OCI-LY3 (cell line): ENCODE data around the gene MAP2K1.
"Not testable (repeated sequence)": the region's sequence is repeated elsewhere in the genome, so short reads cannot be mapped to it uniquely, and the experiment has no call there.

Experiments used
- EZH2phosphoT487 ChIP-seq: fragments of 200-600 bp; shearing (Covaris generic); IDR thresholded peaks from 2 replicates; pipeline ENCODE4 v1.6.1; 2018; ENCODE audit warnings: antibody characterized with exemption, mixed run types, low read depth
- TF ChIP-seq, protein P1 (sequence below): fragments of 200-600, 300-600 bp; sonication (generic); IDR thresholded peaks from 2 replicates; pipeline ENCODE4 v1.5.1; 2014; ENCODE audit warnings: antibody characterized with exemption, low read length, low read depth

DNA sequence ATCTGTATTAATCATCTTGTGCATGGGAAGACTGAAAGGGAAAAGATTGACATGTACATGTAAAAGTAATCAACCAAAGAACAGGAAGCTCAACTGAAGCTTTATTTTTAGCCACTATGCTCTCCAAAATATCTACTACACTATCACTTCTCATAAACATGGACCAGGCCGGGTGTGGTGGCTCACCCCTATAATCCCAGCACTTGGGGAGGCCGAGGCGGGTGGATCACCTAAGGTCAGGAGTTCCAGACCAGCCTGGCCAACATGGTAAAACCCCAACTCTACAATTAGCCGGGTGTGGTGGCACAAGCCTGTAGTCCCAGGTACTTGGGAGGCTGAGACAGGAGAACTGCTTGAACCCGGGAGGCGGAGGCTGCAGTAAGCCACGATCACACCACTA lies 113.6 kb downstream of the MAP2K1 start:
- TF ChIP-seq, protein P1, sequence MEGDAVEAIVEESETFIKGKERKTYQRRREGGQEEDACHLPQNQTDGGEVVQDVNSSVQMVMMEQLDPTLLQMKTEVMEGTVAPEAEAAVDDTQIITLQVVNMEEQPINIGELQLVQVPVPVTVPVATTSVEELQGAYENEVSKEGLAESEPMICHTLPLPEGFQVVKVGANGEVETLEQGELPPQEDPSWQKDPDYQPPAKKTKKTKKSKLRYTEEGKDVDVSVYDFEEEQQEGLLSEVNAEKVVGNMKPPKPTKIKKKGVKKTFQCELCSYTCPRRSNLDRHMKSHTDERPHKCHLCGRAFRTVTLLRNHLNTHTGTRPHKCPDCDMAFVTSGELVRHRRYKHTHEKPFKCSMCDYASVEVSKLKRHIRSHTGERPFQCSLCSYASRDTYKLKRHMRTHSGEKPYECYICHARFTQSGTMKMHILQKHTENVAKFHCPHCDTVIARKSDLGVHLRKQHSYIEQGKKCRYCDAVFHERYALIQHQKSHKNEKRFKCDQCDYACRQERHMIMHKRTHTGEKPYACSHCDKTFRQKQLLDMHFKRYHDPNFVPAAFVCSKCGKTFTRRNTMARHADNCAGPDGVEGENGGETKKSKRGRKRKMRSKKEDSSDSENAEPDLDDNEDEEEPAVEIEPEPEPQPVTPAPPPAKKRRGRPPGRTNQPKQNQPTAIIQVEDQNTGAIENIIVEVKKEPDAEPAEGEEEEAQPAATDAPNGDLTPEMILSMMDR = not testable (repeated sequence)
- not testable (repeated sequence) for TF ChIP-seq EZH2phosphoT487
